Parathyroid adenoma (tissue), 2 donors: ENCODE results near the gene SNRPD3.

Source experiments
- H2AFZ ChIP-seq: fragments of 300-600 bp; sonication (generic); one replicate; pipeline ENCODE4 v1.7.0; 2017; ENCODE audit warnings: antibody characterized with exemption, mild to moderate bottlenecking
- H3K27ac ChIP-seq: fragments of 300-600 bp; sonication (generic); one replicate; pipeline ENCODE4 v1.7.0; 2017
- H3K27me3 ChIP-seq: fragments of 300-600 bp; sonication (generic); one replicate; pipeline ENCODE4 v1.7.0; 2017; ENCODE audit warnings: low read length; ENCODE audit not compliant: control insufficient read depth, insufficient read depth
- H3K36me3 ChIP-seq: fragments of 300-600 bp; sonication (generic); one replicate; pipeline ENCODE4 v1.7.0; 2017; ENCODE audit warnings: low read length; ENCODE audit not compliant: control insufficient read depth, insufficient read depth
- H3K4me1 ChIP-seq: fragments of 300-600 bp; sonication (generic); one replicate; pipeline ENCODE4 v1.7.0; 2017; ENCODE audit warnings: control low read depth
- H3K4me2 ChIP-seq: fragments of 300-600 bp; sonication (generic); one replicate; pipeline ENCODE4 v1.7.0; 2017; ENCODE audit warnings: low read length
- H3K4me3 ChIP-seq: fragments of 300-600 bp; sonication (generic); one replicate; pipeline ENCODE4 v1.7.0; 2017; ENCODE audit warnings: low read depth, low read length
- H3K79me2 ChIP-seq: fragments of 300-600 bp; sonication (generic); one replicate; pipeline ENCODE4 v1.7.0; 2017; ENCODE audit warnings: control low read depth
- H3K9ac ChIP-seq: fragments of 300-600 bp; sonication (generic); one replicate; pipeline ENCODE4 v1.7.0; 2017; ENCODE audit warnings: mild to moderate bottlenecking
- H3K9me3 ChIP-seq: fragments of 300-600 bp; sonication (generic); one replicate; pipeline ENCODE4 v1.7.0; 2017; ENCODE audit warnings: low read length; ENCODE audit not compliant: control insufficient read depth
- CTCF ChIP-seq: fragments of 300-600 bp; sonication (generic); IDR thresholded peaks from one replicate; pipeline ENCODE4 v1.7.0; 2017; ENCODE audit warnings: antibody characterized with exemption, mild to moderate bottlenecking
- donor health status: primary hyperparathyroidism.

SNRPD3 gene

GRCh38 chr22:24512043-24512442, 43.8 kb upstream of the SNRPD3 start:
- no peaks in the 10 kb centered on the region for H3K36me3 ChIP-seq
- no peak overlapping the region for H3K4me2 ChIP-seq
- TF ChIP-seq CTCF = no peak
- no peak overlapping the region for H2AFZ ChIP-seq
- no peaks in the 10 kb centered on the region for H3K79me2 ChIP-seq
- peaks cover 8% of the 10 kb centered on the region for H3K4me1 ChIP-seq
- no peak overlapping the region for H3K9ac ChIP-seq
- no peak overlapping the region for H3K4me3 ChIP-seq
- H3K9me3 ChIP-seq = no peaks in the 10 kb centered on the region
- no peak overlapping the region for H3K27ac ChIP-seq
- no peaks in the 10 kb centered on the region for H3K27me3 ChIP-seq

GRCh38 chr22:24513378-24514240, 42.2 kb upstream of the SNRPD3 start:
- Histone ChIP-seq H3K27me3 (no peaks in the 10 kb centered on the region), H3K36me3 (no peaks in the 10 kb centered on the region), H3K9ac (no peak overlapping the region), H3K9me3 (no peaks in the 10 kb centered on the region), H3K4me3 (no peak overlapping the region), H3K4me1 (peaks cover 8% of the 10 kb centered on the region), H3K4me2 (no peak overlapping the region), H3K27ac (no peak overlapping the region), H2AFZ (no peak overlapping the region), H3K79me2 (no peaks in the 10 kb centered on the region)
- no peak for TF ChIP-seq CTCF

- Histone ChIP-seq H3K4me2 (no peak overlapping the region), H3K4me3 (no peak overlapping the region), H3K36me3 (no peaks in the 10 kb centered on the region), H2AFZ (no peak overlapping the region), H3K27me3 (no peaks in the 10 kb centered on the region), H3K27ac (no peak overlapping the region), H3K4me1 (peaks cover 8% of the 10 kb centered on the region), H3K79me2 (no peaks in the 10 kb centered on the region), H3K9me3 (no peaks in the 10 kb centered on the region), H3K9ac (no peak overlapping the region)
- no peak for TF ChIP-seq CTCF
Observed at GRCh38 chr22:24514241-24515026, 41.4 kb upstream of the SNRPD3 start.

- no peak overlapping the region for H3K9ac ChIP-seq
- no peak overlapping the region for H3K27ac ChIP-seq
- no peak for TF ChIP-seq CTCF
- H3K9me3 ChIP-seq = no peaks in the 10 kb centered on the region
- H3K79me2 ChIP-seq = no peaks in the 10 kb centered on the region
- H3K27me3 ChIP-seq = no peaks in the 10 kb centered on the region
- no peaks in the 10 kb centered on the region for H3K36me3 ChIP-seq
- H3K4me1 ChIP-seq = peaks cover 8% of the 10 kb centered on the region
- H3K4me3 ChIP-seq = no peak overlapping the region
- no peak overlapping the region for H3K4me2 ChIP-seq
- no peak overlapping the region for H2AFZ ChIP-seq
Observed at GRCh38 chr22:24515027-24515338, 40.8 kb upstream of the SNRPD3 start.
